ENCODE results near the gene PI4KA. TPM values are rescaled to one million over a fixed set of nuclear protein-coding genes. Genes with fewer than 3 reads are reported as not detected.

The PI4KA gene
- total RNA-seq, 2 experiments from 2014 or later, result 46.9 to 95.7 TPM

DNA sequence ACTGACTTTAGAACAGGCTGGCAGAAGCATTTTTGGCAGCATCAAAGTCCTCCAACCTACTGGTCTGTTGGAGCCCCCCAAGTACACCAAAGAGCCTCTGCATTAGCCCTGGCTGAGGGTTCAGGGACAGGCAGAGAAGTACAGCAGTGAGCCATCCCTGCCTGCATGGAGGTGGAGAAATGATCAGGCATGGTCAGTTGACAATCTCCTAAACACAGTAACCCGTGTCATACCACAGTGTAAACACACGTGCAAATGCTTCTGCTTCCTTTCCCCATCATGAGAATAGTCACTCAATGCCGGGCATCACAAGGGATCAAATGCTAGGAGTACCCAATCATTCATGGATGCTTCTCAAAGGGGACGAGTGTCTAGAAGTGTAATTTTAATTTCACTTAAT is 76.5 kb downstream of the PI4KA start:
- Histone ChIP-seq H3K4me2 (ENCODE audit: low read length) (no peak overlapping the region), H3K4me3 (ENCODE audit: low read depth, low read length, poor library complexity, severe bottlenecking) (no peak overlapping the region), H3K36me3 (ENCODE audit: insufficient read depth, low read length) (peaks cover 4% of the 10 kb centered on the region; the same call in 1 of the 2 replicates), H3K79me2 (ENCODE audit: insufficient read depth, low read depth, low read length) (no peaks in the 10 kb centered on the region), H3K4me1 (ENCODE audit: insufficient read depth, low read length, poor library complexity, severe bottlenecking) (peaks cover 7% of the 10 kb centered on the region), H3K27ac (ENCODE audit: low read depth, low read length, poor library complexity, severe bottlenecking) (no peak overlapping the region), H3K9me3 (ENCODE audit: low read length) (no peaks in the 10 kb centered on the region), H4K20me1 (ENCODE audit: insufficient read depth, low read length) (0 out of 2 replicates have a peak, but pooled peaks cover 3% of the 10 kb centered on the region), H2AFZ (ENCODE audit: low read length) (no peak overlapping the region), H3K9me2 (ENCODE audit: insufficient read depth, low read length) (no peaks in the 10 kb centered on the region)
- intact Hi-C loops (cut with micrococcal nuclease; ENCODE audit: unreplicated experiment), result loop anchor here (10.0 kb wide), 1 partner anchor 167 kb away; no protein-coding TSS in a partner anchor
- ChIA-PET POLR2A (no interaction called here), CTCF (ENCODE audit: unreplicated experiment) (no interaction called here)
- no peak for TF ChIP-seq EZH2phosphoT487 (IDR thresholded peaks at IDR 0.05; ENCODE audit: borderline replicate concordance, low read depth, low read length)
- TF ChIP-seq, protein P1, sequence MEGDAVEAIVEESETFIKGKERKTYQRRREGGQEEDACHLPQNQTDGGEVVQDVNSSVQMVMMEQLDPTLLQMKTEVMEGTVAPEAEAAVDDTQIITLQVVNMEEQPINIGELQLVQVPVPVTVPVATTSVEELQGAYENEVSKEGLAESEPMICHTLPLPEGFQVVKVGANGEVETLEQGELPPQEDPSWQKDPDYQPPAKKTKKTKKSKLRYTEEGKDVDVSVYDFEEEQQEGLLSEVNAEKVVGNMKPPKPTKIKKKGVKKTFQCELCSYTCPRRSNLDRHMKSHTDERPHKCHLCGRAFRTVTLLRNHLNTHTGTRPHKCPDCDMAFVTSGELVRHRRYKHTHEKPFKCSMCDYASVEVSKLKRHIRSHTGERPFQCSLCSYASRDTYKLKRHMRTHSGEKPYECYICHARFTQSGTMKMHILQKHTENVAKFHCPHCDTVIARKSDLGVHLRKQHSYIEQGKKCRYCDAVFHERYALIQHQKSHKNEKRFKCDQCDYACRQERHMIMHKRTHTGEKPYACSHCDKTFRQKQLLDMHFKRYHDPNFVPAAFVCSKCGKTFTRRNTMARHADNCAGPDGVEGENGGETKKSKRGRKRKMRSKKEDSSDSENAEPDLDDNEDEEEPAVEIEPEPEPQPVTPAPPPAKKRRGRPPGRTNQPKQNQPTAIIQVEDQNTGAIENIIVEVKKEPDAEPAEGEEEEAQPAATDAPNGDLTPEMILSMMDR (conservative IDR thresholded peaks at IDR 0.05; ENCODE audit: low read length), result no peak
- BruUV-seq (replicated peaks), result no TSS peak
- no peak for DNase-seq (ENCODE audit: low spot score)

GRCh38 chr22:20781272-20781990 is 77.2 kb downstream of the PI4KA start:
- Histone ChIP-seq H3K4me3 (ENCODE audit: low read depth, low read length, poor library complexity, severe bottlenecking) (no peak overlapping the region), H4K20me1 (ENCODE audit: insufficient read depth, low read length) (0 out of 2 replicates have a peak, but pooled peaks cover 3% of the 10 kb centered on the region), H3K36me3 (ENCODE audit: insufficient read depth, low read length) (peaks cover 4% of the 10 kb centered on the region; the same call in 1 of the 2 replicates), H3K27ac (ENCODE audit: low read depth, low read length, poor library complexity, severe bottlenecking) (no peak overlapping the region), H3K9me2 (ENCODE audit: insufficient read depth, low read length) (no peaks in the 10 kb centered on the region), H2AFZ (ENCODE audit: low read length) (no peak overlapping the region), H3K4me2 (ENCODE audit: low read length) (no peak overlapping the region), H3K79me2 (ENCODE audit: insufficient read depth, low read depth, low read length) (no peaks in the 10 kb centered on the region), H3K9me3 (ENCODE audit: low read length) (no peaks in the 10 kb centered on the region), H3K4me1 (ENCODE audit: insufficient read depth, low read length, poor library complexity, severe bottlenecking) (peaks cover 7% of the 10 kb centered on the region)
- DNase-seq (ENCODE audit: low spot score), result no peak
- ChIA-PET POLR2A (no interaction called here), CTCF (ENCODE audit: unreplicated experiment) (no interaction called here)
- intact Hi-C loops (cut with micrococcal nuclease; ENCODE audit: unreplicated experiment), result loop anchor here (10.0 kb wide), 1 partner anchor 167 kb away; no protein-coding TSS in a partner anchor
- TF ChIP-seq, protein P1 (conservative IDR thresholded peaks at IDR 0.05; ENCODE audit: low read length), result no peak
- TF ChIP-seq EZH2phosphoT487 (IDR thresholded peaks at IDR 0.05; ENCODE audit: borderline replicate concordance, low read depth, low read length), result no peak
- no TSS peak for BruUV-seq (replicated peaks)

- ChIA-PET POLR2A (no interaction called here), CTCF (ENCODE audit: unreplicated experiment) (no interaction called here)
- H4K20me1 ChIP-seq (ENCODE audit: insufficient read depth, low read length), result 0 out of 2 replicates have a peak, but pooled peaks cover 3% of the 10 kb centered on the region
- intact Hi-C loops (cut with micrococcal nuclease; ENCODE audit: unreplicated experiment), result loop anchor here (10.0 kb wide), 1 partner anchor 165 kb away; no protein-coding TSS in a partner anchor
- no TSS peak for BruUV-seq (replicated peaks)
- H3K79me2 ChIP-seq (ENCODE audit: insufficient read depth, low read depth, low read length), result no peaks in the 10 kb centered on the region
- H3K9me3 ChIP-seq (ENCODE audit: low read length), result no peaks in the 10 kb centered on the region
- peaks cover 4% of the 10 kb centered on the region; the same call in 1 of the 2 replicates for H3K36me3 ChIP-seq (ENCODE audit: insufficient read depth, low read length)
- TF ChIP-seq EZH2phosphoT487 (IDR thresholded peaks at IDR 0.05; ENCODE audit: borderline replicate concordance, low read depth, low read length), result no peak
- TF ChIP-seq, protein P1 (conservative IDR thresholded peaks at IDR 0.05; ENCODE audit: low read length), result no peak
- peaks cover 7% of the 10 kb centered on the region for H3K4me1 ChIP-seq (ENCODE audit: insufficient read depth, low read length, poor library complexity, severe bottlenecking)
- no peak overlapping the region for H3K4me2 ChIP-seq (ENCODE audit: low read length)
- no peak overlapping the region for H3K27ac ChIP-seq (ENCODE audit: low read depth, low read length, poor library complexity, severe bottlenecking)
- DNase-seq (ENCODE audit: low spot score), result no peak
- no peaks in the 10 kb centered on the region for H3K9me2 ChIP-seq (ENCODE audit: insufficient read depth, low read length)
- no peak overlapping the region for H2AFZ ChIP-seq (ENCODE audit: low read length)
- H3K4me3 ChIP-seq (ENCODE audit: low read depth, low read length, poor library complexity, severe bottlenecking), result no peak overlapping the region
These were observed 78.8 kb downstream of the PI4KA start for GRCh38 chr22:20779818-20780158.

All from OCI-LY7 (cell line).